WTC11 (cell line): ENCODE measurements around the gene HRH1. TPM values are rescaled to one million over a fixed set of nuclear protein-coding genes. Genes with fewer than 3 reads are reported as not detected.
"Not testable (repeated sequence)": the region's sequence is repeated elsewhere in the genome, so short reads cannot be mapped to it uniquely, and the experiment has no call there.

Experiments used
- ATAC-seq: fragments of 200-7000 bp; cut with Tn5 transposase; 2 replicates; pipeline ENCODE4 v1.10.0; 2021; ENCODE audit warnings: mild to moderate bottlenecking, moderate library complexity
- CTCF ChIA-PET: fragments of 300-600 bp; sonication (Branson Sonifier 250); formaldehyde crosslinking; loops from one replicate; lab custom pipeline; 2021; ENCODE audit warnings: antibody characterized with exemption; lab: Charles Lee
- POLR2A ChIA-PET: fragments of 350-600 bp; sonication (Branson Sonifier 250); formaldehyde crosslinking; loops from one replicate; lab custom pipeline; 2021; ENCODE audit warnings: antibody characterized with exemption; lab: Charles Lee
- DNase-seq: peaks from one replicate; pipeline ENCODE4 v3.0.0; 2021; ENCODE audit warnings: low spot score
- H3K27ac Mint-ChIP-seq: 2 replicates; pipeline ENCODE4 v1.8.0; 2021; ENCODE audit warnings: mixed read lengths
- H3K27me3 Mint-ChIP-seq: 2 replicates; pipeline ENCODE4 v1.8.0; 2021; ENCODE audit warnings: low read depth, mild to moderate bottlenecking, moderate library complexity, mixed read lengths
- H3K36me3 Mint-ChIP-seq: 2 replicates; pipeline ENCODE4 v1.8.0; 2021; ENCODE audit warnings: mixed read lengths
- H3K4me1 Mint-ChIP-seq: 2 replicates; pipeline ENCODE4 v1.8.0; 2022; ENCODE audit warnings: mixed read lengths
- H3K4me3 Mint-ChIP-seq: 2 replicates; pipeline ENCODE4 v1.8.0; 2021; ENCODE audit warnings: mild to moderate bottlenecking, moderate library complexity, mixed read lengths
- H3K9me3 Mint-ChIP-seq: 2 replicates; pipeline ENCODE4 v1.8.0; 2021; ENCODE audit warnings: mixed read lengths
- ATF1 ChIP-seq: sonication (generic); formaldehyde crosslinking; IDR thresholded peaks from 2 replicates; pipeline ENCODE4 v1.8.1; 2023; ENCODE audit warnings: mild to moderate bottlenecking, moderate library complexity, missing genetic modification reagents
- CREB1 ChIP-seq: sonication (generic); formaldehyde crosslinking; IDR thresholded peaks from 2 replicates; pipeline ENCODE4 v1.8.0; 2023; ENCODE audit warnings: mild to moderate bottlenecking, missing genetic modification reagents
- ELF4 ChIP-seq: sonication (generic); formaldehyde crosslinking; IDR thresholded peaks from 2 replicates; pipeline ENCODE4 v1.8.1; 2022; ENCODE audit warnings: low read depth, mild to moderate bottlenecking, moderate library complexity, missing genetic modification reagents
- FOXP1 ChIP-seq: sonication (generic); formaldehyde crosslinking; IDR thresholded peaks from 2 replicates; pipeline ENCODE4 v1.8.0; 2022; ENCODE audit warnings: missing genetic modification reagents, mild to moderate bottlenecking, moderate library complexity, borderline replicate concordance
- HMGA2 ChIP-seq: fragments of 250-450 bp; sonication (Bioruptor Pico); IDR thresholded peaks from 2 replicates; pipeline ENCODE4 v1.4.0; 2021; ENCODE audit warnings: mild to moderate bottlenecking, moderate library complexity
- NFE2L1 ChIP-seq: sonication (generic); formaldehyde crosslinking; IDR thresholded peaks from 2 replicates; pipeline ENCODE4 v1.8.1; 2023; ENCODE audit warnings: missing genetic modification reagents
- NR3C1 ChIP-seq: sonication (generic); formaldehyde crosslinking; conservative IDR thresholded peaks from 2 replicates; pipeline ENCODE4 v1.8.1; 2023; ENCODE audit warnings: low read depth, mild to moderate bottlenecking, missing genetic modification reagents
- OVOL2 ChIP-seq: fragments of 250-450 bp; sonication (Bioruptor Pico); IDR thresholded peaks from 2 replicates; pipeline ENCODE4 v1.9.0; 2021; ENCODE audit warnings: mild to moderate bottlenecking, borderline replicate concordance
- RELA ChIP-seq: sonication (generic); formaldehyde crosslinking; IDR thresholded peaks from 2 replicates; pipeline ENCODE4 v1.8.1; 2022; ENCODE audit warnings: missing genetic modification reagents, mild to moderate bottlenecking, borderline replicate concordance
- SMAD3 ChIP-seq: sonication (generic); formaldehyde crosslinking; IDR thresholded peaks from 2 replicates; pipeline ENCODE4 v1.8.0; 2022; ENCODE audit warnings: missing genetic modification reagents, mild to moderate bottlenecking, borderline replicate concordance
- SMAD4 ChIP-seq: sonication (generic); formaldehyde crosslinking; IDR thresholded peaks from 2 replicates; pipeline ENCODE4 v1.8.0; 2022; ENCODE audit warnings: mild to moderate bottlenecking, missing genetic modification reagents
- TEAD1 ChIP-seq: sonication (generic); formaldehyde crosslinking; IDR thresholded peaks from 2 replicates; pipeline ENCODE4 v1.8.0; 2022; ENCODE audit warnings: mild to moderate bottlenecking, missing genetic modification reagents
- total RNA-seq: library from RNA; stranded (reverse); gene quantifications from 3 replicates; pipeline ENCODE4 v1.2.3, GENCODE V29; 2021
- TF ChIP-seq, protein P1 (sequence below): sonication (generic); formaldehyde crosslinking; IDR thresholded peaks from 2 replicates; pipeline ENCODE4 v1.8.0; 2022; ENCODE audit warnings: missing genetic modification reagents
- TF ChIP-seq, protein P2 (sequence below): fragments of 250-450 bp; sonication (Bioruptor Pico); IDR thresholded peaks from 2 replicates; pipeline ENCODE4 v1.9.0; 2021; ENCODE audit warnings: moderate library complexity, mild to moderate bottlenecking, inconsistent platforms, borderline replicate concordance
- TF ChIP-seq, protein P3 (sequence below): sonication (generic); formaldehyde crosslinking; IDR thresholded peaks from 2 replicates; pipeline ENCODE4 v1.8.1; 2022; ENCODE audit warnings: low read depth, mild to moderate bottlenecking, moderate library complexity, missing genetic modification reagents, borderline replicate concordance
- TF ChIP-seq, protein P4 (sequence below): sonication (generic); formaldehyde crosslinking; IDR thresholded peaks from 2 replicates; pipeline ENCODE4 v1.8.0; 2022; ENCODE audit warnings: mild to moderate bottlenecking, missing genetic modification reagents
- TF ChIP-seq, protein P5 (sequence below): sonication (generic); formaldehyde crosslinking; IDR thresholded peaks from 2 replicates; pipeline ENCODE4 v1.8.1; 2022; ENCODE audit warnings: mild to moderate bottlenecking, moderate library complexity, missing genetic modification reagents

HRH1 gene
- total RNA-seq, 1 experiment from 2014 or later = not detected

DNA sequence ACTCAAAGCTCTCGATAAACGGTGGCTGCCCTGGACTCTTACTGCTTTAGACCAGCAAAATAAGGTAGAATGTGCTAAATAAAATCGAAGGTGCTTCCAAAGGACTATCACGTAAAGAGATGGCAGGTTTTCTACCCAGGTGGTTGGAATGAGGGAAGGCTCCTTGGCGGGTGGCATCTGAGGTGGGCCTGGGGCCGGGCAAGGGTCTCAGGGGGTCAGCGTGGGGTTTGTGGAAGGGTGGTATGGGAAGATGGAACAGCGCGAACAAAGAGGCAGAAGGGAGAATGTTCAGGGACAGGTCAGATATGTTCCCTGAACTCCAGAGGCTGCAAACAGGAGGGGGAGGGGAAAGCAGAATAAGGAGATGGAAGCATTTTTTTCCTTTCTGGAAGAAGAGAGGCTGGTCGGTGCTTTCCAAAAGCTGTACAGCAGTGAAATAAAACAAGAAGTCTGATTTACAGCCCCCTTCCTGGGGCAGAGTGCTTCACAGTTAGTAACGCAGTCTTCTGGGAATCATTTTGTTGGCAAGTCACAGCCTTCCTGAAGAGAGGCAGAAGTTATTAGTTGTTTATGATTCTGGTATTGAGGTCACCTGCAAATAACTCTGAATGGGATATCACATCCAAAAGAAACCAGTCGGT, 59.6 kb downstream of the HRH1 start:
- Mint-ChIP-seq H3K4me1 (no peaks in the 10 kb centered on the region), H3K27me3 (no peaks in the 10 kb centered on the region; the same call in 1 of the 2 replicates)
- CTCF ChIA-PET = no interaction called here
- POLR2A ChIA-PET = no interaction called here
- no peak for TF ChIP-seq SMAD3 (CRISPR knock-in tag)
- TF ChIP-seq NR3C1 (CRISPR knock-in tag) = no peak
- TF ChIP-seq, protein P1, sequence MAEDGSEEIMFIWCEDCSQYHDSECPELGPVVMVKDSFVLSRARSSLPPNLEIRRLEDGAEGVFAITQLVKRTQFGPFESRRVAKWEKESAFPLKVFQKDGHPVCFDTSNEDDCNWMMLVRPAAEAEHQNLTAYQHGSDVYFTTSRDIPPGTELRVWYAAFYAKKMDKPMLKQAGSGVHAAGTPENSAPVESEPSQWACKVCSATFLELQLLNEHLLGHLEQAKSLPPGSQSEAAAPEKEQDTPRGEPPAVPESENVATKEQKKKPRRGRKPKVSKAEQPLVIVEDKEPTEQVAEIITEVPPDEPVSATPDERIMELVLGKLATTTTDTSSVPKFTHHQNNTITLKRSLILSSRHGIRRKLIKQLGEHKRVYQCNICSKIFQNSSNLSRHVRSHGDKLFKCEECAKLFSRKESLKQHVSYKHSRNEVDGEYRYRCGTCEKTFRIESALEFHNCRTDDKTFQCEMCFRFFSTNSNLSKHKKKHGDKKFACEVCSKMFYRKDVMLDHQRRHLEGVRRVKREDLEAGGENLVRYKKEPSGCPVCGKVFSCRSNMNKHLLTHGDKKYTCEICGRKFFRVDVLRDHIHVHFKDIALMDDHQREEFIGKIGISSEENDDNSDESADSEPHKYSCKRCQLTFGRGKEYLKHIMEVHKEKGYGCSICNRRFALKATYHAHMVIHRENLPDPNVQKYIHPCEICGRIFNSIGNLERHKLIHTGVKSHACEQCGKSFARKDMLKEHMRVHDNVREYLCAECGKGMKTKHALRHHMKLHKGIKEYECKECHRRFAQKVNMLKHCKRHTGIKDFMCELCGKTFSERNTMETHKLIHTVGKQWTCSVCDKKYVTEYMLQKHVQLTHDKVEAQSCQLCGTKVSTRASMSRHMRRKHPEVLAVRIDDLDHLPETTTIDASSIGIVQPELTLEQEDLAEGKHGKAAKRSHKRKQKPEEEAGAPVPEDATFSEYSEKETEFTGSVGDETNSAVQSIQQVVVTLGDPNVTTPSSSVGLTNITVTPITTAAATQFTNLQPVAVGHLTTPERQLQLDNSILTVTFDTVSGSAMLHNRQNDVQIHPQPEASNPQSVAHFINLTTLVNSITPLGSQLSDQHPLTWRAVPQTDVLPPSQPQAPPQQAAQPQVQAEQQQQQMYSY (CRISPR knock-in tag) = no peak
- no peak for TF ChIP-seq CREB1 (CRISPR knock-in tag)
- TF ChIP-seq, all 79 proteins: peak for 0
- Mint-ChIP-seq H3K27ac (no peak overlapping the region), H3K36me3 (no peaks in the 10 kb centered on the region), H3K4me3 (no peak overlapping the region), H3K9me3 (no peaks in the 10 kb centered on the region)
- ATAC-seq (no peak), DNase-seq (no peak)

DNA sequence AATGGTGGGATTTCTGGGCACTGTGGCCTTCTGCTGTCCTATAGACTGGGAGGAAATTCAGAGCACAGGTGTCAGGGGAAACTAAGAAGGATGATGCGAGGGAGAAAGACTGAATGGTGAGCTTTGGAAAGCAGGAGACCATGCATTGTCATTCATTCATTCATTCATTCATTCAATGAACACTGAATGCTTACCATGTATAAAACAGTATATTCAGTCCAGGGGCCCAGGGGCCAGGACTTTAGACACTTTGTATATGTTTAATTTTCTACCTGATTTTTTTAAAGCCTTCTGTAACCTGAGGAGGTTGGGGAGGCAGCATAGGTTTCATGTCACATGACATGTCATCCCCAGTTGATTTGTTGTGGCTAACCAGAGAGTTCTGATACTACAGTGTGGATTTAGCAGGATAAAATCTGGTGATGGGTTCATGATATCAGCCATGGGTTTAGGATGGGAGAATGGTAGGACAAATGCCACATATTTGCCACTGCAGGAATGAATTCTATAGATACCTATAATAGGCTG, 60.2 kb downstream of the HRH1 start:
- Mint-ChIP-seq H3K27ac (no peak overlapping the region), H3K4me3 (no peak overlapping the region), H3K27me3 (no peaks in the 10 kb centered on the region; the same call in 1 of the 2 replicates), H3K36me3 (no peaks in the 10 kb centered on the region), H3K9me3 (no peaks in the 10 kb centered on the region), H3K4me1 (no peaks in the 10 kb centered on the region)
- TF ChIP-seq RELA (CRISPR knock-in tag) = no peak
- no peak for TF ChIP-seq ELF4
- TF ChIP-seq NFE2L1 (CRISPR knock-in tag) = no peak
- TF ChIP-seq, protein P2, sequence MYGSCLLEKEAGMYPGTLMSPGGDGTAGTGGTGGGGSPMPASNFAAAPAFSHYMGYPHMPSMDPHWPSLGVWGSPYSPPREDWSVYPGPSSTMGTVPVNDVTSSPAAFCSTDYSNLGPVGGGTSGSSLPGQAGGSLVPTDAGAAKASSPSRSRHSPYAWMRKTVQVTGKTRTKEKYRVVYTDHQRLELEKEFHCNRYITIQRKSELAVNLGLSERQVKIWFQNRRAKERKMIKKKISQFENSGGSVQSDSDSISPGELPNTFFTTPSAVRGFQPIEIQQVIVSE = no peak
- TF ChIP-seq, protein P3, sequence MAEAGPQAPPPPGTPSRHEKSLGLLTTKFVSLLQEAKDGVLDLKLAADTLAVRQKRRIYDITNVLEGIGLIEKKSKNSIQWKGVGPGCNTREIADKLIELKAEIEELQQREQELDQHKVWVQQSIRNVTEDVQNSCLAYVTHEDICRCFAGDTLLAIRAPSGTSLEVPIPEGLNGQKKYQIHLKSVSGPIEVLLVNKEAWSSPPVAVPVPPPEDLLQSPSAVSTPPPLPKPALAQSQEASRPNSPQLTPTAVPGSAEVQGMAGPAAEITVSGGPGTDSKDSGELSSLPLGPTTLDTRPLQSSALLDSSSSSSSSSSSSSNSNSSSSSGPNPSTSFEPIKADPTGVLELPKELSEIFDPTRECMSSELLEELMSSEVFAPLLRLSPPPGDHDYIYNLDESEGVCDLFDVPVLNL (CRISPR knock-in tag) = no peak
- TF ChIP-seq, protein P4, sequence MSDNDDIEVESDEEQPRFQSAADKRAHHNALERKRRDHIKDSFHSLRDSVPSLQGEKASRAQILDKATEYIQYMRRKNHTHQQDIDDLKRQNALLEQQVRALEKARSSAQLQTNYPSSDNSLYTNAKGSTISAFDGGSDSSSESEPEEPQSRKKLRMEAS = no peak
- TF ChIP-seq FOXP1 (CRISPR knock-in tag) = no peak
- no peak for TF ChIP-seq TEAD1 (CRISPR knock-in tag)
- TF ChIP-seq HMGA2 (CRISPR knock-in tag) = no peak
- no peak for TF ChIP-seq SMAD4 (CRISPR knock-in tag)
- no peak for TF ChIP-seq OVOL2
- TF ChIP-seq CREB1 (CRISPR knock-in tag) = no peak
- TF ChIP-seq, protein P5, sequence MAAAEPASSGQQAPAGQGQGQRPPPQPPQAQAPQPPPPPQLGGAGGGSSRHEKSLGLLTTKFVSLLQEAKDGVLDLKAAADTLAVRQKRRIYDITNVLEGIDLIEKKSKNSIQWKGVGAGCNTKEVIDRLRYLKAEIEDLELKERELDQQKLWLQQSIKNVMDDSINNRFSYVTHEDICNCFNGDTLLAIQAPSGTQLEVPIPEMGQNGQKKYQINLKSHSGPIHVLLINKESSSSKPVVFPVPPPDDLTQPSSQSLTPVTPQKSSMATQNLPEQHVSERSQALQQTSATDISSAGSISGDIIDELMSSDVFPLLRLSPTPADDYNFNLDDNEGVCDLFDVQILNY (CRISPR knock-in tag) = no peak
- TF ChIP-seq ATF1 (CRISPR knock-in tag) = no peak
- ATAC-seq (no peak), DNase-seq (no peak)
- CTCF ChIA-PET = no interaction called here
- POLR2A ChIA-PET = no interaction called here

DNA sequence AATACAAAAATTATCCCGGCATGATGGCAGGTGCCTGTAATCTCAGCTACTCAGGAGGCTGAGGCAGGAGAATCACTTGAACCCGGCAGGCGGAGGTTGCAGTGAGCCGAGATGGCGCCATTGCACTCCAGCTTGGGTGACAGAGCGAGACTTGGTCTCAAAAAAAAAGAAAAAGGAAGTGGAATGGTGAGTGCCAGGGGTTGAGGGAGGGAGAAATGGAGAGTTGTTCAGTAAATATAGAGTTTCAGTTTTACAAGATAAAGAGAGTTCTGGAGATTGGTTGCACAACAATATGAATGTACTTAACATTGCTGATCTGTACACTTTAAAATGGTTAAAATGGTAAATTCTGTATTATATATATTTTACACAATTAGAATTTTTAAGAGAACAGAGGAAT, 63.1 kb downstream of the HRH1 start:
- H3K4me3 Mint-ChIP-seq, ATAC-seq, H3K36me3 Mint-ChIP-seq, H3K4me1 Mint-ChIP-seq, H3K27me3 Mint-ChIP-seq, H3K9me3 Mint-ChIP-seq, POLR2A ChIA-PET, DNase-seq, H3K27ac Mint-ChIP-seq: not testable (repeated sequence)
- CTCF ChIA-PET = interaction anchor here (1.1 kb wide), 1 partner anchor 11 kb away, joined by 5 read pairs; no protein-coding TSS in a partner anchor
